ENCODE measurements around the gene GRIK4.

Gene GRIK4

GRCh38 chr11:120510406-120511115 lies 987 bp upstream of the GRIK4 start:
- no peak for DNase-seq (ENCODE audit: low read depth)

GRCh38 chr11:120511820-120512738 lies 531 bp downstream of the GRIK4 start:
- no peak for DNase-seq (ENCODE audit: low read depth)

GRCh38 chr11:120512739-120513435 lies 1.3 kb downstream of the GRIK4 start:
- DNase-seq (ENCODE audit: low read depth) = no peak

GRCh38 chr11:120513436-120514315 lies 2.1 kb downstream of the GRIK4 start:
- DNase-seq (ENCODE audit: low read depth) = no peak

- DNase-seq (ENCODE audit: low read depth) = no peak
Observed at GRCh38 chr11:120514541-120515121, 3.1 kb downstream of the GRIK4 start.

- DNase-seq (ENCODE audit: low read depth) = no peak
Observed at GRCh38 chr11:120515186-120515723, 3.7 kb downstream of the GRIK4 start.

GRCh38 chr11:120516461-120517389 lies 5.2 kb downstream of the GRIK4 start:
- no peak for DNase-seq (ENCODE audit: low read depth)

- peak; percentile 65 for DNase-seq (ENCODE audit: low read depth)
Observed at GRCh38 chr11:120517390-120517761, 5.8 kb downstream of the GRIK4 start.

GRCh38 chr11:120517801-120518291 lies 6.3 kb downstream of the GRIK4 start:
- no peak for DNase-seq (ENCODE audit: low read depth)

GRCh38 chr11:120518356-120518755 lies 6.8 kb downstream of the GRIK4 start:
- DNase-seq (ENCODE audit: low read depth) = no peak

GRCh38 chr11:120519474-120519873 lies 7.9 kb downstream of the GRIK4 start:
- DNase-seq (ENCODE audit: low read depth) = no peak

- no peak for DNase-seq (ENCODE audit: low read depth)
Observed at GRCh38 chr11:120520091-120520822, 8.7 kb downstream of the GRIK4 start.

- no peak for DNase-seq (ENCODE audit: low read depth)
Observed at GRCh38 chr11:120521176-120521575, 9.6 kb downstream of the GRIK4 start.

GRCh38 chr11:120522021-120522420 lies 10.5 kb downstream of the GRIK4 start:
- no peak for DNase-seq (ENCODE audit: low read depth)

- no peak for DNase-seq (ENCODE audit: low read depth)
Observed at GRCh38 chr11:120522736-120523135, 11.2 kb downstream of the GRIK4 start.

GRCh38 chr11:120523196-120523595 lies 11.6 kb downstream of the GRIK4 start:
- no peak for DNase-seq (ENCODE audit: low read depth)

GRCh38 chr11:120524536-120525085 lies 13.1 kb downstream of the GRIK4 start:
- no peak for DNase-seq (ENCODE audit: low read depth)
